ENCODE data around the gene EML6. TPM values are rescaled to one million over a fixed set of nuclear protein-coding genes. Genes with fewer than 3 reads are reported as not detected.

EML6 gene
- total and polyA plus RNA-seq, 4 donors, result 0.94 to 5.1 (median 2.0) TPM

- peaks cover 0 to 16% (median 8%) of the 10 kb centered on the region in 5 donors for H3K4me1 ChIP-seq (ENCODE audit: control insufficient read depth in 5 of 5, insufficient read depth in 5 of 5, low read length in 5 of 5)
- no peaks in the 10 kb centered on the region for H3K9me3 ChIP-seq (ENCODE audit: control insufficient read depth in 4 of 4, insufficient read depth in 3 of 4, low read length in 3 of 4)
- ATAC-seq (ENCODE audit: insufficient read depth, low FRiP score) (no peak), DNase-seq (peak; percentile 19 to 78 (median 62))
- no peak for TF ChIP-seq CTCF (IDR thresholded peaks at IDR 0.05; ENCODE audit: control extremely low read depth, extremely low read depth)
- no peaks in the 10 kb centered on the region for H3K27me3 ChIP-seq (ENCODE audit: control insufficient read depth in 3 of 3, insufficient read depth in 3 of 3, low read length in 2 of 3)
- no peak overlapping the region for H3K4me3 ChIP-seq
- no peak overlapping the region for H3K27ac ChIP-seq (ENCODE audit: low read depth in 1 of 2, low read length in 1 of 2)
- WGBS, 2 donors, result 12 to 14% methylated on average over 3 of the region's 3 CpGs
- H3K9ac ChIP-seq (ENCODE audit: insufficient read depth in 1 of 2, low read length in 2 of 2), result peak overlapping the region in 1 of 2 donors; percentile 40
- no peaks in the 10 kb centered on the region for H3K36me3 ChIP-seq (ENCODE audit: control insufficient read depth in 4 of 4, insufficient read depth in 4 of 4, low read length in 4 of 4)
Observed at GRCh38 chr2:54999182-54999581, 275.7 kb downstream of the EML6 start.

GRCh38 chr2:55000341-55000740, 276.9 kb downstream of the EML6 start:
- Histone ChIP-seq H3K9me3 (ENCODE audit: control insufficient read depth in 4 of 4, insufficient read depth in 3 of 4, low read length in 3 of 4) (no peaks in the 10 kb centered on the region), H3K4me3 (no peak overlapping the region), H3K36me3 (ENCODE audit: control insufficient read depth in 4 of 4, insufficient read depth in 4 of 4, low read length in 4 of 4) (no peaks in the 10 kb centered on the region), H3K27ac (ENCODE audit: low read depth in 1 of 2, low read length in 1 of 2) (no peak overlapping the region), H3K4me1 (ENCODE audit: control insufficient read depth in 5 of 5, insufficient read depth in 5 of 5, low read length in 5 of 5) (peaks cover 0 to 21% (median 8%) of the 10 kb centered on the region in 5 donors), H3K9ac (ENCODE audit: insufficient read depth in 1 of 2, low read length in 2 of 2) (no peak overlapping the region), H3K27me3 (ENCODE audit: control insufficient read depth in 3 of 3, insufficient read depth in 3 of 3, low read length in 2 of 3) (no peaks in the 10 kb centered on the region)
- WGBS, 2 donors, result 44 to 45% methylated on average over 4 of the region's 4 CpGs
- TF ChIP-seq CTCF (IDR thresholded peaks at IDR 0.05; ENCODE audit: control extremely low read depth, extremely low read depth), result no peak
- DNase-seq (no peak), ATAC-seq (ENCODE audit: insufficient read depth, low FRiP score) (no peak)

GRCh38 chr2:55001716-55002115, 278.3 kb downstream of the EML6 start:
- WGBS, 2 donors, result 63 to 89% methylated on average over 2 of the region's 2 CpGs
- H3K27me3 ChIP-seq (ENCODE audit: control insufficient read depth in 3 of 3, insufficient read depth in 3 of 3, low read length in 2 of 3), result no peaks in the 10 kb centered on the region
- no peaks in the 10 kb centered on the region for H3K9me3 ChIP-seq (ENCODE audit: control insufficient read depth in 4 of 4, insufficient read depth in 3 of 4, low read length in 3 of 4)
- ATAC-seq (ENCODE audit: insufficient read depth, low FRiP score), result no peak
- H3K27ac ChIP-seq (ENCODE audit: low read depth in 1 of 2, low read length in 1 of 2), result no peak overlapping the region
- no peak for DNase-seq
- H3K9ac ChIP-seq (ENCODE audit: insufficient read depth in 1 of 2, low read length in 2 of 2), result no peak overlapping the region
- peaks cover 0 to 27% (median 8%) of the 10 kb centered on the region in 5 donors for H3K4me1 ChIP-seq (ENCODE audit: control insufficient read depth in 5 of 5, insufficient read depth in 5 of 5, low read length in 5 of 5)
- H3K4me3 ChIP-seq, result no peak overlapping the region
- H3K36me3 ChIP-seq (ENCODE audit: control insufficient read depth in 4 of 4, insufficient read depth in 4 of 4, low read length in 4 of 4), result no peaks in the 10 kb centered on the region
- TF ChIP-seq CTCF (IDR thresholded peaks at IDR 0.05; ENCODE audit: control extremely low read depth, extremely low read depth), result no peak
